DOHH2 (cell line): Measurements from ENCODE around the gene KRT20.

Experiments used
- CTCF ChIP-seq: fragments of 200-600 bp; sonication (generic); IDR thresholded peaks from one replicate; pipeline ENCODE4 v1.5.1; 2014; ENCODE audit warnings: antibody characterized with exemption, mild to moderate bottlenecking, low read depth, low read length; ENCODE audit not compliant: poor library complexity, severe bottlenecking
- EZH2phosphoT487 ChIP-seq: fragments of 200-600 bp; sonication (generic); IDR thresholded peaks from 2 replicates; pipeline ENCODE4 v1.6.1; 2017; ENCODE audit warnings: borderline replicate concordance, mild to moderate bottlenecking, antibody characterized with exemption, low read length, moderate library complexity, mixed read lengths

- TF ChIP-seq CTCF: no peak
- no peak for TF ChIP-seq EZH2phosphoT487
Measured at GRCh38 chr17:40839194-40839593, 45.8 kb downstream of the KRT20 start.
